ENCODE results near the gene NCOA1. TPM values are rescaled to one million over a fixed set of nuclear protein-coding genes. Genes with fewer than 3 reads are reported as not detected.
"Not testable (repeated sequence)": the region's sequence is repeated elsewhere in the genome, so short reads cannot be mapped to it uniquely, and the experiment has no call there.

NCOA1 gene
- total RNA-seq, 3 donors from 2014 or later = 23.9 to 36.9 (median 34.5) TPM

- peaks cover 7% of the 10 kb centered on the region for H3K9me3 Mint-ChIP-seq
- DNase-seq (no peak), ATAC-seq (peak; percentile 68)
- H3K4me1 Mint-ChIP-seq (ENCODE audit: low read depth) = peaks cover 56% of the 10 kb centered on the region
- H3K36me3 Mint-ChIP-seq (ENCODE audit: insufficient read depth) = peaks cover 15% of the 10 kb centered on the region
- H3K27me3 Mint-ChIP-seq (ENCODE audit: low read depth) = no peaks in the 10 kb centered on the region
- H3K4me3 Mint-ChIP-seq = peak overlapping the region; percentile 54
Observed at GRCh38 chr2:24521162-24521857, 30.3 kb downstream of the NCOA1 start.

- DNase-seq (no peak), ATAC-seq (peak; percentile 87 to 89)
- Mint-ChIP-seq H3K4me1 (ENCODE audit: low read depth) (peaks cover 56% of the 10 kb centered on the region), H3K36me3 (ENCODE audit: insufficient read depth) (peaks cover 15% of the 10 kb centered on the region), H3K9me3 (peaks cover 7% of the 10 kb centered on the region), H3K4me3 (peak overlapping the region; percentile 33), H3K27me3 (ENCODE audit: low read depth) (no peaks in the 10 kb centered on the region)
Observed at GRCh38 chr2:24521975-24522639, 31.1 kb downstream of the NCOA1 start.

GRCh38 chr2:24527536-24527935 is 36.5 kb downstream of the NCOA1 start:
- Mint-ChIP-seq H3K9me3 (peaks cover 13% of the 10 kb centered on the region), H3K4me3 (no peak overlapping the region), H3K27me3 (ENCODE audit: low read depth) (no peaks in the 10 kb centered on the region), H3K4me1 (ENCODE audit: low read depth) (peaks cover 33% of the 10 kb centered on the region), H3K36me3 (ENCODE audit: insufficient read depth) (peaks cover 11% of the 10 kb centered on the region)
- DNase-seq (no peak), ATAC-seq (no peak)

- ATAC-seq (no peak), DNase-seq (no peak)
- H3K9me3 Mint-ChIP-seq = peaks cover 15% of the 10 kb centered on the region
- H3K36me3 Mint-ChIP-seq (ENCODE audit: insufficient read depth) = peaks cover 14% of the 10 kb centered on the region
- H3K4me1 Mint-ChIP-seq (ENCODE audit: low read depth) = peaks cover 42% of the 10 kb centered on the region
- H3K27me3 Mint-ChIP-seq (ENCODE audit: low read depth) = no peaks in the 10 kb centered on the region
- no peak overlapping the region for H3K4me3 Mint-ChIP-seq
Observed at GRCh38 chr2:24530796-24531195, 39.7 kb downstream of the NCOA1 start.

- Mint-ChIP-seq H3K9me3 (peaks cover 18% of the 10 kb centered on the region), H3K36me3 (ENCODE audit: insufficient read depth) (peaks cover 19% of the 10 kb centered on the region), H3K4me1 (ENCODE audit: low read depth) (peaks cover 41% of the 10 kb centered on the region)
- DNase-seq; H3K4me3 Mint-ChIP-seq; H3K27me3 Mint-ChIP-seq (ENCODE audit: low read depth); ATAC-seq: not testable (repeated sequence)
Observed at GRCh38 chr2:24531610-24532009, 40.6 kb downstream of the NCOA1 start.

- H3K36me3 Mint-ChIP-seq (ENCODE audit: insufficient read depth) = peaks cover 23% of the 10 kb centered on the region
- H3K27me3 Mint-ChIP-seq (ENCODE audit: low read depth); DNase-seq; H3K4me3 Mint-ChIP-seq; ATAC-seq: not testable (repeated sequence)
- H3K4me1 Mint-ChIP-seq (ENCODE audit: low read depth) = peaks cover 41% of the 10 kb centered on the region
- peaks cover 18% of the 10 kb centered on the region for H3K9me3 Mint-ChIP-seq
Observed at GRCh38 chr2:24532057-24532456, 41.0 kb downstream of the NCOA1 start.

- peaks cover 27% of the 10 kb centered on the region for H3K36me3 Mint-ChIP-seq (ENCODE audit: insufficient read depth)
- not testable (repeated sequence) for ATAC-seq; DNase-seq; H3K27me3 Mint-ChIP-seq (ENCODE audit: low read depth); H3K4me3 Mint-ChIP-seq
- peaks cover 20% of the 10 kb centered on the region for H3K9me3 Mint-ChIP-seq
- peaks cover 38% of the 10 kb centered on the region for H3K4me1 Mint-ChIP-seq (ENCODE audit: low read depth)
Observed at GRCh38 chr2:24533574-24533973, 42.5 kb downstream of the NCOA1 start.

GRCh38 chr2:24538720-24539119 is 47.7 kb downstream of the NCOA1 start:
- H3K4me1 Mint-ChIP-seq (ENCODE audit: low read depth) = peaks cover 42% of the 10 kb centered on the region
- H3K27me3 Mint-ChIP-seq (ENCODE audit: low read depth) = no peaks in the 10 kb centered on the region
- no peak overlapping the region for H3K4me3 Mint-ChIP-seq
- DNase-seq (no peak), ATAC-seq (no peak)
- H3K9me3 Mint-ChIP-seq = peaks cover 25% of the 10 kb centered on the region
- H3K36me3 Mint-ChIP-seq (ENCODE audit: insufficient read depth) = peaks cover 36% of the 10 kb centered on the region

- ATAC-seq (no peak), DNase-seq (no peak)
- Mint-ChIP-seq H3K4me1 (ENCODE audit: low read depth) (peaks cover 45% of the 10 kb centered on the region), H3K27me3 (ENCODE audit: low read depth) (no peaks in the 10 kb centered on the region), H3K36me3 (ENCODE audit: insufficient read depth) (peaks cover 40% of the 10 kb centered on the region), H3K9me3 (peaks cover 30% of the 10 kb centered on the region), H3K4me3 (no peak overlapping the region)
Observed at GRCh38 chr2:24539258-24539657, 48.2 kb downstream of the NCOA1 start.

GRCh38 chr2:24540011-24540477 is 49.0 kb downstream of the NCOA1 start:
- peaks cover 45% of the 10 kb centered on the region for H3K36me3 Mint-ChIP-seq (ENCODE audit: insufficient read depth)
- peaks cover 47% of the 10 kb centered on the region for H3K4me1 Mint-ChIP-seq (ENCODE audit: low read depth)
- peaks cover 36% of the 10 kb centered on the region for H3K9me3 Mint-ChIP-seq
- H3K4me3 Mint-ChIP-seq = no peak overlapping the region
- DNase-seq (no peak), ATAC-seq (no peak)
- no peaks in the 10 kb centered on the region for H3K27me3 Mint-ChIP-seq (ENCODE audit: low read depth)

- no peak overlapping the region for H3K4me3 Mint-ChIP-seq
Observed at GRCh38 chr2:24541621-24542020, 50.6 kb downstream of the NCOA1 start.

GRCh38 chr2:24542269-24542872 is 51.3 kb downstream of the NCOA1 start:
- Mint-ChIP-seq H3K27me3 (ENCODE audit: low read depth) (no peaks in the 10 kb centered on the region), H3K36me3 (ENCODE audit: insufficient read depth) (peaks cover 30% of the 10 kb centered on the region), H3K9me3 (peaks cover 32% of the 10 kb centered on the region), H3K4me3 (no peak overlapping the region), H3K4me1 (ENCODE audit: low read depth) (peaks cover 35% of the 10 kb centered on the region)
- no peak for DNase-seq
- no peak for ATAC-seq

More at GRCh38 chr2:24541621-24542020, 50.6 kb downstream of the NCOA1 start:
- H3K36me3 Mint-ChIP-seq (ENCODE audit: insufficient read depth) = peaks cover 37% of the 10 kb centered on the region
- ATAC-seq = no peak
- peaks cover 38% of the 10 kb centered on the region for H3K4me1 Mint-ChIP-seq (ENCODE audit: low read depth)
- H3K9me3 Mint-ChIP-seq = peaks cover 32% of the 10 kb centered on the region
- DNase-seq = no peak
- H3K27me3 Mint-ChIP-seq (ENCODE audit: low read depth) = no peaks in the 10 kb centered on the region

- ATAC-seq = no peak
- H3K9me3 Mint-ChIP-seq = peaks cover 37% of the 10 kb centered on the region
- DNase-seq = no peak
- peaks cover 34% of the 10 kb centered on the region for H3K4me1 Mint-ChIP-seq (ENCODE audit: low read depth)
- H3K36me3 Mint-ChIP-seq (ENCODE audit: insufficient read depth) = peaks cover 31% of the 10 kb centered on the region
- H3K27me3 Mint-ChIP-seq (ENCODE audit: low read depth) = no peaks in the 10 kb centered on the region
- no peak overlapping the region for H3K4me3 Mint-ChIP-seq
Observed at GRCh38 chr2:24543252-24543651, 52.2 kb downstream of the NCOA1 start.

GRCh38 chr2:24544456-24545115 is 53.5 kb downstream of the NCOA1 start:
- H3K36me3 Mint-ChIP-seq (ENCODE audit: insufficient read depth) = peaks cover 33% of the 10 kb centered on the region
- H3K4me3 Mint-ChIP-seq = no peak overlapping the region
- ATAC-seq = no peak
- no peak for DNase-seq
- no peaks in the 10 kb centered on the region for H3K27me3 Mint-ChIP-seq (ENCODE audit: low read depth)
- peaks cover 26% of the 10 kb centered on the region for H3K4me1 Mint-ChIP-seq (ENCODE audit: low read depth)
- peaks cover 39% of the 10 kb centered on the region for H3K9me3 Mint-ChIP-seq
